Esophagus muscularis mucosa (tissue), 4 donors: ENCODE results near the gene IL2RA. TPM values are rescaled to one million over a fixed set of nuclear protein-coding genes. Genes with fewer than 3 reads are reported as not detected.
A peak's percentile ranks its signal among the peaks of the same experiment; 100 is the strongest.

Source experiments
- DNase-seq: peaks from one replicate; pipeline ENCODE4 v3.0.0-alpha.2; 2017; ENCODE audit errors: extremely low spot score
- H3K27ac ChIP-seq, 4 donors: fragments of 200-600 bp; sonication (generic); replicated peaks in 1 of 4; 1 replicate in 3 of 4; 2 replicates in 1 of 4; pipeline ENCODE4 v1.5.1; 2016 to 2019; ENCODE audit warnings: mild to moderate bottlenecking in 1 of 4
- H3K27me3 ChIP-seq, 4 donors: fragments of 200-600 bp; sonication (generic); one replicate each; pipeline versions ENCODE4 v1.5.1 to v1.6.0; 2016 to 2019
- H3K36me3 ChIP-seq, 4 donors: fragments of 200-600 bp; sonication (generic); one replicate each; pipeline ENCODE4 v1.5.1; 2016 to 2019
- H3K4me1 ChIP-seq, 4 donors: fragments of 200-600 bp; sonication (generic); one replicate each; pipeline ENCODE4 v1.5.1; 2016 to 2019
- H3K4me3 ChIP-seq, 4 donors: fragments of 200-600 bp; sonication (generic); 1 replicate in 2 of 4; 2 replicates in 2 of 4; pipeline ENCODE4 v1.5.1; 2016 to 2019; ENCODE audit warnings: mild to moderate bottlenecking in 4 of 4, moderate library complexity in 1 of 4
- H3K9me3 ChIP-seq, 4 donors: fragments of 200-600 bp; sonication (generic); 1 replicate in 3 of 4; 2 replicates in 1 of 4; pipeline ENCODE4 v1.5.1; 2016 to 2019
- EP300 ChIP-seq: sonication (generic); formaldehyde crosslinking; IDR thresholded peaks from one replicate; pipeline ENCODE4 v1.6.1; 2017; ENCODE audit warnings: antibody characterized with exemption
- POLR2A ChIP-seq: fragments of 450-650 bp; IDR thresholded peaks from one replicate; pipeline ENCODE4 v1.6.1; 2017; ENCODE audit warnings: antibody characterized with exemption, moderate library complexity, mild to moderate bottlenecking, low read depth
- POLR2AphosphoS5 ChIP-seq, 2 donors: sonication (generic); formaldehyde crosslinking; IDR thresholded peaks; one replicate each; pipeline ENCODE4 v1.6.1; 2017; ENCODE audit warnings: antibody characterized with exemption in 2 of 2
- WGBS: methylation state at CpG from one replicate; pipeline ENCODE4 v1.1.5; 2018; 5-methylcytosine and 5-hydroxymethylcytosine counted together
- intact Hi-C: fragments of 100-400 bp; cut with DNase I; formaldehyde crosslinking; loops from one replicate; pipeline ENCODE4 v1.15.1; 2023
- total RNA-seq, 4 donors: library from RNA; depleted of rRNA; stranded (reverse); fragments of >200 nt; gene quantifications; one replicate each; pipeline versions ENCODE4 v1.1.0 to v1.2.1, GENCODE V29; 2016
- TF ChIP-seq, protein P1 (sequence below), 3 experiments: fragments of 200-600 bp in 2 of 3; fragments of 450-650 bp in 1 of 3; sonication (generic) in 2 of 3; IDR thresholded peaks; one replicate each; pipeline ENCODE4 v1.5.1; 2017 to 2019; ENCODE audit warnings: antibody characterized with exemption in 3 of 3, mild to moderate bottlenecking in 2 of 3, moderate library complexity in 1 of 3

Gene IL2RA
- total RNA-seq, 4 donors from 2014 or later = 0.39 to 17.4 (median 1.1) TPM

DNA sequence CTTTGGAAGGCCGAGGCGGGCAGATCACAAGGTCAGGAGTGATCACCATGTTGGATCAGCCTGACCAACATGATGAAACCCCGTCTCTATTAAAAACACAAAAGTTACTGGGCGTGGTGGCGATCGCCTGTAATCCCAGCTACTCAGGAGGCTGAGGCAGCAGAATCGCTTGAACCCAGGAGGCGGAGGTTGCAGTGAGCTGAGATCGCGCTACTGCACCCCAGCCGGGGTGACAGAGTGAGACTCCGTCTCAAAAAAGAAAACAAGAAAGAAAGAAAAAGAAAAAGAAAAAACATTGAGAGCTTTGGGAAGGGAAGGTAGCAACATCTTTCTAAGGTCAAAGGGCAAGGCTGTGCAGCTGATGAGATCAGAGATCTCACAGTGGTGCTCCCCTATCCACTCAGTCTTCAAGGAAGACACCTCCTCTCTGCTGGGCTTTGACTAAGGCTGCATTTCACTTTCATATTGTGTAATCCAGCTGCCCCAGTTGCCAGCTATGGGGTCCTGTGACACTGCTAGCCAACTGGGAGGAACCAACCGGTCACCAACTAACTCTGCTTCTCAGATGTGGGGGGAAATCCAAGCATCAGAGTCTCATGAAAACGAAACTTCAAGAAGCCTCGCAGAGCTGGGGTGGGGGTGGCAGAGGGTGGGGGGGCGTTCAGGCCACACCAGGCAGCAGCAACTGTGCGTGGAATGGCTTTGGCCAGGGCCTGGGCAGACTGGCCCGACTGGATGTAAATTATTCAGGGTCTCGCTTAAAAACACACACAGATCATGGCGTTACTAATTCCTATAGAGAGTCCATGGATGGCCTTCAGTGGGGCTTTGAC is 86.3 kb downstream of the IL2RA start:
- H3K4me3 ChIP-seq = peak overlapping the region; percentile 79 to 89 (median 87)
- H3K36me3 ChIP-seq = no peaks in the 10 kb centered on the region
- TF ChIP-seq, protein P1, sequence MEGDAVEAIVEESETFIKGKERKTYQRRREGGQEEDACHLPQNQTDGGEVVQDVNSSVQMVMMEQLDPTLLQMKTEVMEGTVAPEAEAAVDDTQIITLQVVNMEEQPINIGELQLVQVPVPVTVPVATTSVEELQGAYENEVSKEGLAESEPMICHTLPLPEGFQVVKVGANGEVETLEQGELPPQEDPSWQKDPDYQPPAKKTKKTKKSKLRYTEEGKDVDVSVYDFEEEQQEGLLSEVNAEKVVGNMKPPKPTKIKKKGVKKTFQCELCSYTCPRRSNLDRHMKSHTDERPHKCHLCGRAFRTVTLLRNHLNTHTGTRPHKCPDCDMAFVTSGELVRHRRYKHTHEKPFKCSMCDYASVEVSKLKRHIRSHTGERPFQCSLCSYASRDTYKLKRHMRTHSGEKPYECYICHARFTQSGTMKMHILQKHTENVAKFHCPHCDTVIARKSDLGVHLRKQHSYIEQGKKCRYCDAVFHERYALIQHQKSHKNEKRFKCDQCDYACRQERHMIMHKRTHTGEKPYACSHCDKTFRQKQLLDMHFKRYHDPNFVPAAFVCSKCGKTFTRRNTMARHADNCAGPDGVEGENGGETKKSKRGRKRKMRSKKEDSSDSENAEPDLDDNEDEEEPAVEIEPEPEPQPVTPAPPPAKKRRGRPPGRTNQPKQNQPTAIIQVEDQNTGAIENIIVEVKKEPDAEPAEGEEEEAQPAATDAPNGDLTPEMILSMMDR (IDR thresholded peaks at IDR 0.05) = no peak
- TF ChIP-seq POLR2AphosphoS5 (IDR thresholded peaks at IDR 0.05) = peak; percentile 33 to 54
- no peaks in the 10 kb centered on the region for H3K9me3 ChIP-seq
- H3K4me1 ChIP-seq = peaks cover 18 to 49% (median 26%) of the 10 kb centered on the region in 4 donors
- peak overlapping the region; percentile 88 to 91 (median 89) for H3K27ac ChIP-seq
- intact Hi-C loops = no loop called here
- no peaks in the 10 kb centered on the region for H3K27me3 ChIP-seq
- peak; percentile 93 for DNase-seq
- WGBS = 80% methylated on average over 20 of the region's 20 CpGs

DNA sequence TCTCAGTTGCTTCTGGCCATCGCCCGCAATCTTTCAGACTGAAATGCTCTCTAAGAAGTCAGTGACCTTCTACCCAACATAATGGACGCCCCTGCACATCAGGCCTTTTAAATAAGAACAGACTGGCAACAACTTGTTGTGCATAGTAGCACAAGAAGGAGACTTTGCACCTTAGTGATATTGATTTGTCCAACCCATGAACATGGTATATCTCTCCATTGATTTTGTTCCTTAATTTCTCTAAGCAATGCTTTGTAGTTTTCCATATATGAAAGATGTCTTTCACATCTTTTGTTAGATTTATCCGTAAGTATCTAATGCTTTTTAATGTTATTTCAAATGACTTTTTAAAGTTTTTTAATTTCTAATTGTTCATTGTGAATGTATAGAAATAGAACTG is 89.1 kb downstream of the IL2RA start:
- WGBS = 91% methylated on average over 4 of the region's 4 CpGs
- H3K4me1 ChIP-seq = peaks cover 14 to 47% (median 27%) of the 10 kb centered on the region in 4 donors
- no peak overlapping the region for H3K4me3 ChIP-seq
- no peaks in the 10 kb centered on the region for H3K27me3 ChIP-seq
- intact Hi-C loops = no loop called here
- H3K27ac ChIP-seq = no peak overlapping the region
- DNase-seq = no peak
- no peaks in the 10 kb centered on the region for H3K36me3 ChIP-seq
- TF ChIP-seq POLR2AphosphoS5 (IDR thresholded peaks at IDR 0.05) (no peak), EP300 (no peak), POLR2A (no peak)
- TF ChIP-seq, protein P1 (IDR thresholded peaks at IDR 0.05) = no peak
- no peaks in the 10 kb centered on the region for H3K9me3 ChIP-seq

DNA sequence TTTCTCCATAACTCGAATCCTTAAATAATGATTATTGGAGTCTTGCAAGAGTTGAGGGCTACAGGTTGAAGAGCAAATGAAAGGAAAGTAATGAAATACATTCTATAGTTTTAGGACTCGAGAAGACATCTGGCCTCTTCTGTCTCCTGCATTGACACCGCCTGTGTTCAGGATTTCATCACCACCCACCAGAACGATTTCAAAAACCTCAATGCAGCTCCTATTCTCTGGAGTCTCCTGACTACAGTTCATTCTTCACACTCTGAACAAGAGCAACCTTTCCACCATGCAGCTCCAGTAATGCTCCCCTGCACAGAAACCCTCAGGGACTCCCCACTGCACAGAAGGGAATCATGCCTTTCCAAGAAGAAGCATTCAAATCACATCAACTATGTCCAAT is 90.3 kb downstream of the IL2RA start:
- Histone ChIP-seq H3K27me3 (no peaks in the 10 kb centered on the region), H3K36me3 (peaks cover 0 to 7% (median 0%) of the 10 kb centered on the region in 4 donors), H3K4me1 (peaks cover 13 to 41% (median 21%) of the 10 kb centered on the region in 4 donors), H3K9me3 (no peaks in the 10 kb centered on the region), H3K4me3 (no peak overlapping the region), H3K27ac (peak overlapping the region; percentile 23 to 63 (median 52))
- peak; percentile 86 for DNase-seq
- 65% methylated on average over 4 of the region's 4 CpGs for WGBS
- TF ChIP-seq POLR2A = no peak
- TF ChIP-seq EP300 = no peak
- TF ChIP-seq, protein P1 (IDR thresholded peaks at IDR 0.05) = no peak
- no peak for TF ChIP-seq POLR2AphosphoS5 (IDR thresholded peaks at IDR 0.05)
- intact Hi-C loops = no loop called here

DNA sequence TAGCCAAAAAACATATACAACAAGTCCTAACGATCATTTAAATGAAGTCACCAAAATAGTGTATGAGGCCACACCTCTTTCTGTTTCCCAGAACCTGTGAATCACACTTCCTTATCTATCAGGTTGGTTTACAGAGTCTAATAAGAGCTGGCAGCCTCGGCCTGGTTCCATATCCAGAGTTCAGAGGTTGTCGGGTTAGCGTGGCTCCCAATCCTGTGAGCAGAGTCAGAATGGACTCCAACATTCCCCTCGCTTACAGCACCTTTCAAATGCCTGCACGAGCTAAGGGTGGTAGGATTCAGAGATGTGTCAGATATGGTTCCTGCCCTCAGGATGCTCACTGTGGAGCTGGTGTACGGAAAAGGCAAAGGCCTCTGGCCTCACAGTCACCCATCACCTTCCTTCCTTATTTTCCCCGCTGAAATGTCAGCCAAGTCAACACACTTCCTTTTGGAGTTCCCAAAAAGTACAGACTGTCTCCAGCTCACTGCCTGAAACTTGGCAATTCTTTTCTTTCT is 90.8 kb downstream of the IL2RA start:
- Histone ChIP-seq H3K36me3 (peaks cover 0 to 7% (median 0%) of the 10 kb centered on the region in 4 donors), H3K9me3 (no peaks in the 10 kb centered on the region), H3K27ac (peak overlapping the region; percentile 49 to 63 (median 59)), H3K4me1 (peaks cover 13 to 36% (median 19%) of the 10 kb centered on the region in 4 donors), H3K27me3 (no peaks in the 10 kb centered on the region), H3K4me3 (no peak overlapping the region)
- intact Hi-C loops = no loop called here
- WGBS = 61% methylated on average over 6 of the region's 8 CpGs
- DNase-seq = peak; percentile 80
- peak; percentile 42 to 51 for TF ChIP-seq POLR2AphosphoS5 (IDR thresholded peaks at IDR 0.05)
- TF ChIP-seq POLR2A = no peak
- TF ChIP-seq EP300 = no peak
- TF ChIP-seq, protein P1 (IDR thresholded peaks at IDR 0.05) = no peak
